HG02678 (cell line): ENCODE results near the gene ATOH8.

Experiments used
- ATAC-seq: cut with Tn5 transposase; IDR thresholded peaks from one replicate; pipeline ENCODE4 v1.9.1; 2021; ENCODE audit warnings: mild to moderate bottlenecking, moderate library complexity; ENCODE audit not compliant: unreplicated experiment

ATOH8 gene

DNA sequence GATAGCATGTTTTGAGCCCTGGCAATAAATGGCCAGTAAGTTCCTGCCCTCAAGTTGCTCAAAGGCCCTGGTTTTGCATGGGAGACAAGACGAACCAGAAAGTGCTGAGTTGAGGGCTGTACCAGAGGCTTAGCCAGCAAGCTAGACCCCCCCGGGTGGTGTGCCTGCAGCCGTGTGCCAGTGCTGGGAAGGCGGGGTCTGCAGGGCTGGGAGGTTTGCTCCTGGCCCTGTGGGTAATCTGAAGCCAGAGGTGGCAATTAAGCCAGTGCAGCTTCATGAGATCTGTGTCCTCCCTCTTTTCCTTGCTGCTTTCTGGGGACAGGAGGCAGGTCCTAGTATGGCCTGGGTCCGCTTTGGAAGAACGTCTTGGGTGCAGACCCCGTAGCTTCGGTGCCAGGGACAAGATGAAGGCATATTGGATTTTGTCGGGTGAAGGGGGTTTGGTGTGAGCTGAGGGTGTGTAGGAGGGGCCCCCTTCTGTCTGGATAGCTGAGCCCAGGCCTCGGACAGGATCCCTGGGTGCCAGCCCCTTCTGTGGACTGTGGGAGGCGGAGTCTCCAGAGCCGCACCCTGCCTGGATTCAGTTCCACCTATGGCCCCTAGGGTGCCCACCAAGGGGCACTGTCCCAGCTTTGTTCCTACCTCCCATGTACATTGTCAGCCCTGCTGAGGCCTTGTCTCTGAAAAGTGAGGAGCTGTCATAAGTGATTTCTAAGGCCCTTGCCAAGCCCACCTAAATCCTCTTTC is 15.6 kb downstream of the ATOH8 start:
- ATAC-seq: no peak

DNA sequence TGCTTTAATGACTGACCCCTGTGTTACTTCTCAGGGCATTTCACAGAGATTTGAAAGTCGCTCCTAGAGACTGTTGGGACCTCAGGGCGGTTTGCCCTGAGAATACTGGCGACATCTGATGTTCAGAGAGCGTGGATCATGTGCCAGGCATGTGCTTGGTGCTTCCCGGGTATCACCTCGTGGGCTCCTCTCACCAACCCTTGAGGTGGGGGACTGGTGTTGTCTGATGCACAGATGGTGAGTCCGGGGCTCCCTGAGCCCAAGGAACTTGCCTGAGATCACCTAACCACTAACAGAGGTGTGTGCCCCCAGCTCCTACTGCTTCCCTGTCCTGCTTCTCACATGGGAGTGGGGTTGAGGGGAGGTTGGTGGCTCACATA is 16.2 kb downstream of the ATOH8 start:
- no peak for ATAC-seq

DNA sequence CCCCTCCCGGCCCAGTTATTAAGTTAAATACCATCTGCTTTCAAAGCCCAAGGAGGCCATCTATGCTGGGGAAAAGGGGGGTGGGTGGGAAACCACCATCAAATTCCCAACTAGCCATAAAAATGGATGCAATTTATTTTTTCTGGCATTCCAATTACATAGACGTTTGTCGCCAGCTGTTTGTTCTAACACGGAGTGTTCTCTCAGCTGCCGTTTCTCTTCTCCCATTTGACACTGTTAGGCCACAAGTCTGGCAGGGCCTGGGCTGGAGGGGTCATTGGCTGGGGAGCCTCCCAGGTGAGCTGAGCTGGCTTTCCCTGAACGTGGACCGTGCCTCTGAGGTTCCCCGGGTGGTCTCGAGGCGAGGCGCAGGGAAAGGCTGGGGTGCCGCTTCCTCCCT is 16.6 kb downstream of the ATOH8 start:
- ATAC-seq: no peak

DNA sequence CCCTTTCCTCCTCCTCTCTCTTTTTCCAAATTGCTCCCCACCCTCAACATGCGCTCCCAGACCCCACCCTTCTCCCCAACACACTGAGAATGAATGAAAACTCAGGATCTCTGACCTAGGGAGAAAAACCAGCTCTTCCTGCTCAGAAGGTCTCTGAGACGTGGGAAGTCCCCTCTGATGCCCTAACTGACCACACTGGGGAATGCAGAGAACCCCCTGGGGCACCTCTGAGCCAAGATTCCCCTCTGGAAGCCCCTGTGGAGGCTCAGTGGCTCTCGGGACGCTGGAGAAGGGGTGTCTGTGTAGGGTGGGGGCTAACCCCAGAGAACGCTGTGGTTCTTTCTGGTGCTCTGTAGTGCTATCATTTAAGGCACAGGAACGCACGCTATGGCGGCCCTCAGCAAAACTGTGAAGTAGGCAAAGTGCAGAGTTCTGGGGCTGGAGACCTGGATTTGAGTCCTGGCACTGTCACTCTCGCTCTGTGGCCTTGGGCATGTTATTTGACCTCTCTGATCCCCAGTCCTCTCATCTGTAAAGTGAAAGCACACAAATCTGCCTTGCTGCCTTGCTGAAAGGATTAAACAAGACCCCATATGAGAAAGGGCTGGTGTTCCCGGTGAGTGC is 17.1 kb downstream of the ATOH8 start:
- ATAC-seq: no peak

DNA sequence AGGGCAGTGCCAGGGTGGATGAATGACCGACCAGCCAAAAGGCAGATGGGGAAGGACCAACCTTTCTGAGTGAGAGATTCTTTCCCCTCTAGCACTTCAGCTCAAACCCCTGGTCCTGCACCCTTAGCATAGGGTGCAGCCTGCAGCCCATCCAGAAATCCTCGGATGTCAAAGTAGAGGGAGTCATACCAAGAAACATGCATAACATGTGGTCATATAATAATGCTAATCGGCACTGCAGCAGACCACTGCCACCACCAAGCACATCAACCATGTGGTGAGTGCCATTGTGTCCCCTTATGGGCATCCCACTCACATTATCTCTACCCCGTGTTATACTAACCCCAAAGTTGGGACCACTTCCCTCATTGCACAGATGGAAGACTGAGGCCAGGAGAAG is 17.7 kb downstream of the ATOH8 start:
- ATAC-seq: no peak

DNA sequence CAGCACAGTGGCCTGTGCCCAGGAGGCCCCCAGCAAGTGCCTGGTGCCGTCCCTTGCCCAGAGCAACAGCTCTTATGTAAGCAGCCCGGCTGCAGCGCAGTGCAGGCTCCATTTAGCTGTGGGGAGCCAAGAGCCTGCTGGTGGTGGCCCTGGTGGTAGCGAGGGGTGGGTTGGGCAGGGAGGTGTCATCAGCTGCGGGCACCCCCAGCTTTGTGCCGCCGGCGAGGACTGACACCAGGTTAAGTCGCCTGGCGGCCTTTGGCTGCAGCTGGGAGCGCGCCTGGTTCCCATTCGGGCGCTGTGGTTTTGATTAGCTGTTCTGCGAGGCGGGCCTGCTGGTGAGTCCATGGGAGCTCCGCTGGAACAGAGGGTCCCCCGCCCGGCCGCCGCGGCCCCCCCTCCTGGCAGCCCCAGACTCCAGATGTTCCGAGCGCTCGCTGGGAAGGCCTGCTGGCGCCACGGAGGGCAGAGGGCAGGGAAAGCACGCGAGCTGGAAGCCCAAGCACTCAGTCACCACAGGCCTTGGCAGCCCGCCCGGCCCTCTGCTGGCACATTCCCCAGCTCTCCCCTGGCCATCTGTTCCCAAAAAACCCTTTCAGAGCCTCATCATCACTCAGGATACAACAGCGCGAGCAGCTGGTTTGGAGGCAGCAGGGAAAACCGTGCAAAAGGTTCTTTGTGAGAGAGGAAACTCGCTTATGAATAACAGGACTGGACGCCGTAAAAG is 18.4 kb downstream of the ATOH8 start:
- ATAC-seq: no peak

DNA sequence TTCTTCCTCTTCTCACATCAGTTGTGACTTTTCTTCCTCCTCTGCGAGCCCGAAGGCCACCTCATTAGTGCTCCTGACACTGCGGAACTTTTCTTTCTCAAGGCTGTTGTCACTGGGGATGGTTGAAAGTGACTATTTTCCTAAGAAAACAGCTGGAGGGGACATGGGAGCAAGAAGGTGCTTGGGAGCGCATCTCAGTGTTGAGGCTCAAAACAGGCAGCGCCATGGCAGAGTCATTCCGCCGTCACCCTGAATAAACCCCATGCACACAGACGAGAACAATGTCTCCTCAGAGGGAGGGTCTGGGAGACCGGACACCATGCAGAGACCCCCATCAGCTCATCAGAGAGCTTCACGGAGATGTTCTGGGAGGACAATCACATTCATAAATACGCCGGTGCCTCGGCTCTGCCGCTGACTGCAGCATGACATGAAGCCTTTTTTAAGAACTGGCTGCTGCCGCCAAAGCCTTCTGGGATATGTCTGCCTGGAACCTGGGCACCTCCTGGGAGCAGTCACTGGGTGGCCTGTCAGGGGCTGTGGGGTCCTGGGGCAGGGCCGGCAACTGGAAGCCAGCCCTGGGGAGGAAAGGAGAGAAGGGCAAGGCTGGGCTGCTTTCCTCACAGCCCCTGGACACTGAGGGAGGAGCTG is 19.2 kb downstream of the ATOH8 start:
- no peak for ATAC-seq

DNA sequence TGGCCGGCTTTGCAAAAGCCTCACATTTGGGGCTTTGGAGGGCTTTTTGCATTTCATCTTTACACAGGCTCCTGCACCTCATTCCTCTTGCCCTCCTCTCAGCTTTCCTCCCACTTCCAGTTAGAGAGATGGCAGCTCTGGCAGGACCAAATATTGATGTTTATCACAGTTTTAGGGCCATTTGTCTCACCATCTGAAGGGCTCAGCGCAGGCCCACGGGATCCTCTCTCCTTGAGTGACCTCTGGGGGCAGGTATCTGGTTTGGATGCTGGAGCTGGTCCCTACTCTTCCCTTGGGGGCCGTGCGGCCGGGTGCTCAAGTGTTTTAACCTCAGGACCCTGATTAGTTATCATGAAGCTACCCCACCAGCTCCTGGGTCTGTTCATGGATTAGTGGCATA is 19.9 kb downstream of the ATOH8 start:
- no peak for ATAC-seq

DNA sequence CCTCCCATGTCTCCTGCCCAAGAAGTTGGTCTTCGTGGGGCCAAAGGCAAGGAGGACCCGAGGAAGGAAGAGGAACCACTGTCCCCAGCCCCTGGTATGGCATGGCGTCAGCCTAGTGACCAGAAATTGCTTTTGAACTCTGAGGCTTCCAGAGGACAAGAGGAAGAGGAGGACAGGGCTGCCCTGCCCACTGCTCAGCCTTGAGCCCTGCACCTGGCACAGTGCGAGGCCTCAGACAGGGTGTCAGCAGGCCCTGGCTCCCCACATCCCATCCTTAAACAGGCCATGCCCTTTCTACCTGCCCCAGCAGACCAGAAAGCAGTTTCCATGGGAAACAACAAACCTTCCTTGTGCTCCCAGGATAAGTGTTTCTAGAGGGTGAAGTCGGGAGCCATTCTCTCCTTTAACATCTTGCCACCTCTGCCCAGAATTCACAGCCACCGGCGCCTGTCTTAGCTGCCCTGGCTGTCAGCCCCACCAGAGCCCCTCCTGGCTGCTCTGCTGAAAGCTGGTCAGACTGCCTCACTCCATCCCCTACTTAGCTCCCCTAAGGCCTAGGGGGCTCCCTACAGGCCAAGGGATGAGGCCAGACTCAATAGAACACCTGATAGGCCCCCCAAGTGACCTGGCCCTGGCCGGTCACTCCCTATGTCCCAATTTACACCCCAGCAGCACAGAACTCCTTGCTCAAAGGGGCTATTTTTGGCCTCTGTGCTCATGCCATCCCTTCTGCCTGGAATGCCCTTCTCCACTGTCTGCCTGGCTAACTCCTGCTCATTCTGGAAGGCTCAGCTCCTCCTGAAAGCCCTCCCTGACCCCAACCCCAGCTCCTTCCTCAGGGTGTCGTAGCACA is 20.6 kb downstream of the ATOH8 start:
- ATAC-seq: no peak

DNA sequence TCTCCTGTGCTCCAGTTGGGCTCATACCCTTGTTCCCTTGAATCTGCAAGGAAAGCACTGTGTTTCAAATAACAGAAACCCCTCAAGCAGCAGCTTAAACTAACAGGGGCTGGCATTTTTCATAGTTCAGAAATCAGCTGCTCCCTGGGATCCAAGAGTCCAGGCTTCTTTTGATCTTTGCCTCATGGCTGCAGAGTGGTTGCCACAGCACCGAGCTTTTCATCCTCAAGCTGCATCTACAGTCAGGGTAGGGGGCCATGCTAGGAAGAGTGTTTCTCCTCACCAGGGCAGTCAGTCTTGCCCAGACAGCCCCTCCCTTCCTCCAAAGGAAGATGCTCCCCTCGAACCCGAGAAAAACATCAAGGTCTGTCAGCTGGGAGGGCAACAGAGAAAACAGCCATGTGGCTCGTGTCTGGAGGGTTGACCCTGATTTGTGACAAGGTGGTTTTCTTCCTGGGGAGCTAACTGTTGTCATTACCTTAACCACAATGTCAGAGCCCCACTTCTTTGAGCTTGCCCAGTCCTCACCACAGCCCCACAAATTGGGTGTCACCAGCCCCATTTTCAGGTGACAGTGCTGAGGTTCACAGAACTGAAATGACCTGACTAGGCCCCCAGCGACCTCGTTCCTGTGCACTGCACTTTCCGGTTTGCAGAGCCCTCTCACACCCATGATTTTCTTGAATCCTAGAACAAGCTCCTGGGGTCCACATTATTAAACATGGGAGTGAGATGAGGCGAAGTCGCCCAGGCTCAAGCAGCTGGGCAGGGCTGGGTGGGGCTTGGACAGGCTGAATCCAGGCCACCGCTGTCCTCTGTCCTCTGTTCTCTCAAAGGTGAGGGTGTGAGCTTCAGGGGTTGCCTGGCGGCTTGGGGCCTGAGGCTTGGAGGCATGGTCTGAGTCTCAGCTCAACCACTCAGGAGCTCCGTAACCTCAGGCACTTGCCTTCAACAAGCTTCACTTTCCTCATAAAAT is 21.9 kb downstream of the ATOH8 start:
- no peak for ATAC-seq

DNA sequence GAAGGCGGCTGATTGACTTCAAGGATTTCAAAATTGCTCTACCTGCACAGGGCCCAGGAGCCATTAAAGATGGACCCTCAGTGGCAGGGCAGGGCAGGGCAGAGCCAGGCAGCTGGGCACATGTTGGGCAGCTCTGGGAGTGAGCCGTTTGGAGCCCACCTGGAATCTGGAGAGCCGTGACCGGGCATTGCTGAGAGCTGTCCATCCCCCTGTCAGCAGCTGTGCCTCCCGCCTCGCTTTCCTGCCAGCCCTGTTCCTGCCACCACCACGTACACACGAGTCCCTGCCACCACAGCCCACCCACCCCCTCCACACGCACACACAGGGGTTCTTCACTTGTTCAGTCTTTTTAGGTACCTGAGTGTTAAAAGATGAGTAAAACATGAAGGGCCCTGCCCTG is 22.9 kb downstream of the ATOH8 start:
- ATAC-seq: no peak

DNA sequence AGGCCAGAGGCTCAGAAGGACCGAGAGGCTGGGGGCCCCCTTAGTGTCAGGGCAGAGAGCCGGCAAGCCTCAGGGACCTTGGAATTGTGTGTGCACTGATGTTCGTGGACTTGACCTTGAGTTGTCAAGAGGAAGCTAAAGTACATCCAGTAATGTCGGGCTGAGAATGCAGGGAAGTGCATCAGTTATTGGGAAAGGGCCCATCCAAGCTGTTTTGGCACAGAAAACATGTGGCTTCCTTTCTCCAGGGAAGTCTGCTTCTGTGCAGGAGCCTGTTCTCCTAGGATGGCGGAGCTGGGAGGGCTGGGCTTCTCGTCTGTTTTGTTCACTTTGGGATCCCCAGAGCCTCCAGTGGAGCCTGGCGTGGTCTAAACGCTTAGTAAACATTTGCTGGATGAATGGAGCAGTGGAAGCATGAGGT is 23.7 kb downstream of the ATOH8 start:
- ATAC-seq: no peak

DNA sequence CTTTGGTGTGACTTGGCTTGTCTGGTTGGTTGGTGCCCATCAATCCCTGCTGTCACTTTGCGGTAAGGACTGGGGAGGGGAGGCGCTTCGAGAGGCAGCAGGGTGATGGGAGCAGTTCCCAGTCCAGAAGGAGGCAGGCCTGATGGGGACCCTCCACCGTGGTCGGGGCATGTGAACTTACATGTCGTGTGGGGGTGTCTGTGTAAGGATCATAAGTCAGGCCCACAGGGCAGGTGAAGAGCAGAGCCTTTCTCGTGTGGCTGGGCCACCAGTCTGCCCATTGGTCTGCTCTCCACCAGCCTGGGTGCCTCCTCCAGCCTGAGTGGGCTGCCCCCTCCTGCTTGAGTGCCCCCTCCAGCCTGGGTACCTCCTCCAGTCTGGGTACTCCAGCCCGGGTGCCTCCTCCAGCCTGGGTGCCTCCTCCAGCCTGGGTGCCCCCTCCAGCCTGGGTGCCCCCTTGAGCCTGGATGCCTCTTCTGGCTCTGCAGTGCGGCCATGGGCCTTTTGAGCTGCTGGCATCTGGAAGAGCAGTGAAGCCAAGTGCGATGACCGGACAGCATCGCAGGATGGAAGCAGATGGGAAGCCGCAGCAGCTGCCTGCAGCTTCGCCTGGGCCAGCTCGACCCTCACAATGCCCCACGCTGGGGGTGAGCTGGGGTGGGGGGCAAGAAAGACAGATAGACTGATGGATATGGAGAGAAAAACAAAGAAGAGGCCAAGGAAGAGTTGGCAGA is 25.0 kb downstream of the ATOH8 start:
- ATAC-seq: no peak

DNA sequence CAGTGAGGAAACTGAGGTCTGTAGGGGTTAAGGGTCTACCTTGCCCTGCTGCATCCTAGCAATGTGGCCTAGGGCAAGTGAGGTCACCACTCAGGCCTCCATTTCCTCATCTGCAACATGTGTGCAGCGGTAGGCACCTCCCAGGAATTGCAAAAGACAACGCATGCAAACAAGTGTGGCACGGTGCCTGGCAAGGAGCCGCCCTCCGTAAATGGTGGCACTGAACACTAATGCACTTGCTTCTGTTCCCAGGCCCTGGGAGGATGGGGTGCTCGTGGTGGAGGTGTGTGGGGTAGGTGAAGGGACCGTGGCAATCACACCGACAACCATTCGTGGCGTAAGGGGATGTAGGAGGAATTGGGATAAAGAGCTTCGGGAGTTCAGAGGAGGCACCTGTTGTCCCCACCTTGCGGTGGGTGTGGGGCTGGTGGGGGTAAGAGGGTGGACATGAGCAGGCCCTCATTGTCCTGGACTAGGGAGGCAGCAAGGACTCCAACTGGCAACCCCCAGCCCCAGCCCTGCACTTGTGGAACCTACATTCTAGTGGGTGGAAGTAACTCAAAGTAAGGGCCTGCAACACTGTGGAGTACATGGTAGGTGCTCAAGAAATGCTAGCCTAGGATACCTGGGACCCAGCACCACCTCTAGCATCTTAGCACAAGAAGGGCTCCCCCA is 26.0 kb downstream of the ATOH8 start:
- no peak for ATAC-seq

DNA sequence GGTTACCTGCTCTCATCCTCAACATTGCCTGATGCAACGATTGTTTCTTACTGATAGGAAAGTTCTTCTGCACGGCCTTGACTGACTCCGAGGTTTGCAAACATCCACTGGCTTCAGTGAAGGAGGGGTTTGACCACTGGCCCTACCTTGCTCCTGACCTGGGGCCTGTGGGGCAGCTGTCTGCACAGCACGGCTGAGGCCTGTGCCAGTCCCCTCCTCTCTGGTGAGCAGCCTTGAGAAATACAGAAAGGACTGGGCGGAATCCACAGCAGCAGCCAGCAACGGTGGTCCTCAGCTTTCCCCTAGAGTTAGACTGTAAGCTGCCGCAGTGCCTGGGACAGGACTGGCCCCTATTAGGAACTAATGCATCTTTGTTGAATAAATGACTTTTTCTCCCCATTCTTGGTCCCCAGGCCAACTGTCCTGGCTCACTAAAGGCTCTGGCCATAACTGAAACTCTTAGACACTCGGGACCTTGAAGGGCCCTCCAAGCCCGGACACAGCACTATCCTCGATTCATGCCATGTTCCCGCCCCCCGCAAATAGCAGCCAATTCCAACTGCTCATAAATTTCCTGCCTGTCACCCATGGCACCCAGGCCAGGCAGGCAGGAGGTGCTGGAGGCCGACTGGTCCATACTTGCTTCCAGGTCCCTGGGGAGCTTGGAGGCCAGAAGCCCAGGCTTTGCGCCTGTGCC is 26.7 kb downstream of the ATOH8 start:
- ATAC-seq: no peak

DNA sequence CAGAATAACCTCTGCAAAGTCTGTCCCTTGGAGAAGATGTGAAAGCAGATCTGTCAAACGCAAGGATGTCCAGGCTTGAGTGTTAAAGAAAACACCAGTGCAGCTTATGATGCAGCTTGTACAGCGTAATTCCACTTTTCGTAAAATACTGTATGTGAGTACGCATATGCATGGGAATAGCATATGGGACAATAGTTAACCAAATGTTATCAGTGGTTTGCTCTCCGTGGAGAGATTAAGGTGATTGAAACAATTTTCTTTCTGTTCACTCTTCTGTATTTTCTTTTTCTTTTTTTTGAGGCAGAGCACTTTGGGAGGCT is 27.2 kb downstream of the ATOH8 start:
- ATAC-seq: no peak

DNA sequence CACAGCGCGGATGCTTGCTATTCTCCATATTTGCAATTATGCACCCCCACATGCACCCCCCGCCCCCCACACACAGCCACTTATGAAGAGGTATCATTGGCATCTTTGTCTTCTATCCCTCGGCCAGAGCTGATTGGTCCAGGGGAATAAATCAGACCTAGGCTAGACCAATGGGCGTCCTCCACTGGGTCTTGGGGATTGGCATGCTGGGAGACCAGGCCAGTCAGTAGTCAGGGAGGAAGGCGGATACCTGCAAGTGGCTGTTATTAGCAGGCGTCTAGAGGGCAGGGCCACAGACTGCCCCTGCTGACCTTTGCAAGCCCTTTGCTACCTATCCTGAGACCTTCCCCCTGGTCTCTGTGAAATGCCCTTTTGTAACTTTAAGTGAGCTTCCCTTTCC is 30.0 kb downstream of the ATOH8 start:
- no peak for ATAC-seq

DNA sequence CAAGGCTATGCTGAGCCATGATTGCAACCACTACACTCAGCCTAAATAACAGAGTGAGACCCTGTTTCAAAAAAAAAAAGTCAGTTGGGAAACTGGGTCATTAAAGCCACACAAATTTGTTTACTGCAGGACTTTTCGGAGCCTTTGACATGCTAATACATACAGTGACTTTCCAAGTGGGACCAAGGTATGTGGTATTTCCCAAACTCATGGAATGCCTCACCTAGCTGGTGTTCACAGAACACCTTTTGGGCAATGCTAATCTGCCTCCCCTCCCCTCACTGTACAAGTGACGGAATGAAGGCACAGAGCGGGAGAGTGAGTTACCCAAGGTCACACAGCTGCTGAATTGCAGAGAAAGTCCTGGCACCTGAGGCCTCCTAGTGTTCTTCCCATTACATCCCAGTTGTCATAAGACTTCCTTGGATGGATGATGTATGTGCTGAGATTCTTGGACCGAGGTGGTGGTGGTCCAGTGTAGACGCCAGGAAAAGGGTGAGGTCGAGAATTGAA is 30.7 kb downstream of the ATOH8 start:
- ATAC-seq: no peak
